VCaP (cell line): ENCODE measurements around the gene C8B.

ENCODE experiments used
- H3K27ac ChIP-seq: fragments of 450-650 bp; 2 replicates; pipeline ENCODE4 v1.5.1; 2017
- CTCF ChIP-seq: fragments of 450-650 bp; conservative IDR thresholded peaks from 2 replicates; pipeline ENCODE4 v1.5.1; 2017; ENCODE audit warnings: mild to moderate bottlenecking, moderate library complexity

C8B gene

GRCh38 chr1:56911098-56911938, 54.5 kb downstream of the C8B start:
- no peak overlapping the region for H3K27ac ChIP-seq
- no peak for TF ChIP-seq CTCF

GRCh38 chr1:56910441-56910985, 55.3 kb downstream of the C8B start:
- H3K27ac ChIP-seq = no peak overlapping the region
- TF ChIP-seq CTCF = no peak

- TF ChIP-seq CTCF = no peak
- H3K27ac ChIP-seq = no peak overlapping the region
These were observed 57.1 kb downstream of the C8B start for GRCh38 chr1:56908619-56909221.

- no peak for TF ChIP-seq CTCF
- H3K27ac ChIP-seq = no peak overlapping the region
These were observed 60.1 kb downstream of the C8B start for GRCh38 chr1:56905667-56906066.

- no peak overlapping the region for H3K27ac ChIP-seq
- no peak for TF ChIP-seq CTCF
These were observed 61.0 kb downstream of the C8B start for GRCh38 chr1:56904663-56905397.

GRCh38 chr1:56903778-56904177, 62.0 kb downstream of the C8B start:
- no peak for TF ChIP-seq CTCF
- H3K27ac ChIP-seq = no peak overlapping the region

- H3K27ac ChIP-seq = no peak overlapping the region
- TF ChIP-seq CTCF = no peak
These were observed 64.1 kb downstream of the C8B start for GRCh38 chr1:56901716-56902115.
